WTC11 (cell line): Measurements from ENCODE around the gene NLGN1.

Experiments used
- CREB1 ChIP-seq: sonication (generic); formaldehyde crosslinking; IDR thresholded peaks from 2 replicates; pipeline ENCODE4 v1.8.0; 2023; ENCODE audit warnings: mild to moderate bottlenecking, missing genetic modification reagents
- CTCF ChIP-seq: fragments of 200-600 bp; IDR thresholded peaks from 2 replicates; pipeline ENCODE4 v1.8.0; 2022; ENCODE audit warnings: antibody characterized with exemption
- ETV6 ChIP-seq: sonication (generic); formaldehyde crosslinking; IDR thresholded peaks from 2 replicates; pipeline ENCODE4 v1.8.1; 2022; ENCODE audit warnings: mild to moderate bottlenecking, missing genetic modification reagents
- FOXK1 ChIP-seq: sonication (generic); formaldehyde crosslinking; IDR thresholded peaks from 2 replicates; pipeline ENCODE4 v1.8.0; 2022; ENCODE audit warnings: mild to moderate bottlenecking, moderate library complexity, missing genetic modification reagents
- MLX ChIP-seq: sonication (generic); formaldehyde crosslinking; IDR thresholded peaks from 2 replicates; pipeline ENCODE4 v1.8.1; 2023; ENCODE audit warnings: mild to moderate bottlenecking, missing genetic modification reagents, moderate library complexity
- NFYB ChIP-seq: sonication (generic); formaldehyde crosslinking; conservative IDR thresholded peaks from 2 replicates; pipeline ENCODE4 v1.8.0; 2022; ENCODE audit warnings: low read depth, missing genetic modification reagents
- NR2C2 ChIP-seq: sonication (generic); formaldehyde crosslinking; IDR thresholded peaks from 2 replicates; pipeline ENCODE4 v1.8.0; 2022; ENCODE audit warnings: mild to moderate bottlenecking, missing genetic modification reagents
- PREB ChIP-seq: sonication (generic); formaldehyde crosslinking; IDR thresholded peaks from 2 replicates; pipeline ENCODE4 v1.8.1; 2022; ENCODE audit warnings: mild to moderate bottlenecking, missing genetic modification reagents, moderate library complexity, borderline replicate concordance
- TEAD1 ChIP-seq: sonication (generic); formaldehyde crosslinking; IDR thresholded peaks from 2 replicates; pipeline ENCODE4 v1.8.0; 2022; ENCODE audit warnings: mild to moderate bottlenecking, missing genetic modification reagents
- ZNF138 ChIP-seq: sonication (generic); formaldehyde crosslinking; conservative IDR thresholded peaks from 2 replicates; pipeline ENCODE4 v1.8.1; 2022; ENCODE audit warnings: mild to moderate bottlenecking, moderate library complexity, missing genetic modification reagents
- TF ChIP-seq, protein P1 (sequence below): sonication (generic); formaldehyde crosslinking; IDR thresholded peaks from 2 replicates; pipeline ENCODE4 v1.8.1; 2023; ENCODE audit warnings: mild to moderate bottlenecking, moderate library complexity, missing genetic modification reagents
- TF ChIP-seq, protein P2 (sequence below): sonication (generic); formaldehyde crosslinking; IDR thresholded peaks from 2 replicates; pipeline ENCODE4 v1.8.1; 2022; ENCODE audit warnings: low read depth, mild to moderate bottlenecking, moderate library complexity, missing genetic modification reagents, borderline replicate concordance
- TF ChIP-seq, protein P3 (sequence below): sonication (generic); formaldehyde crosslinking; IDR thresholded peaks from 2 replicates; pipeline ENCODE4 v1.8.0; 2023; ENCODE audit warnings: mild to moderate bottlenecking, missing genetic modification reagents

- TF ChIP-seq CTCF (no peak), MLX (no peak), NR2C2 (CRISPR knock-in tag) (no peak), FOXK1 (CRISPR knock-in tag) (no peak), CREB1 (CRISPR knock-in tag) (no peak), ETV6 (CRISPR knock-in tag) (no peak), TEAD1 (CRISPR knock-in tag) (no peak), NFYB (no peak), PREB (no peak), ZNF138 (CRISPR knock-in tag) (no peak)
- TF ChIP-seq, protein P1, sequence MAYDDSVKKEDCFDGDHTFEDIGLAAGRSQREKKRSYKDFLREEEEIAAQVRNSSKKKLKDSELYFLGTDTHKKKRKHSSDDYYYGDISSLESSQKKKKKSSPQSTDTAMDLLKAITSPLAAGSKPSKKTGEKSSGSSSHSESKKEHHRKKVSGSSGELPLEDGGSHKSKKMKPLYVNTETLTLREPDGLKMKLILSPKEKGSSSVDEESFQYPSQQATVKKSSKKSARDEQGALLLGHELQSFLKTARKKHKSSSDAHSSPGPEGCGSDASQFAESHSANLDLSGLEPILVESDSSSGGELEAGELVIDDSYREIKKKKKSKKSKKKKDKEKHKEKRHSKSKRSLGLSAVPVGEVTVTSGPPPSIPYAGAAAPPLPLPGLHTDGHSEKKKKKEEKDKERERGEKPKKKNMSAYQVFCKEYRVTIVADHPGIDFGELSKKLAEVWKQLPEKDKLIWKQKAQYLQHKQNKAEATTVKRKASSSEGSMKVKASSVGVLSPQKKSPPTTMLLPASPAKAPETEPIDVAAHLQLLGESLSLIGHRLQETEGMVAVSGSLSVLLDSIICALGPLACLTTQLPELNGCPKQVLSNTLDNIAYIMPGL (CRISPR knock-in tag): no peak
- TF ChIP-seq, protein P2, sequence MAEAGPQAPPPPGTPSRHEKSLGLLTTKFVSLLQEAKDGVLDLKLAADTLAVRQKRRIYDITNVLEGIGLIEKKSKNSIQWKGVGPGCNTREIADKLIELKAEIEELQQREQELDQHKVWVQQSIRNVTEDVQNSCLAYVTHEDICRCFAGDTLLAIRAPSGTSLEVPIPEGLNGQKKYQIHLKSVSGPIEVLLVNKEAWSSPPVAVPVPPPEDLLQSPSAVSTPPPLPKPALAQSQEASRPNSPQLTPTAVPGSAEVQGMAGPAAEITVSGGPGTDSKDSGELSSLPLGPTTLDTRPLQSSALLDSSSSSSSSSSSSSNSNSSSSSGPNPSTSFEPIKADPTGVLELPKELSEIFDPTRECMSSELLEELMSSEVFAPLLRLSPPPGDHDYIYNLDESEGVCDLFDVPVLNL (CRISPR knock-in tag): no peak
- TF ChIP-seq, protein P3, sequence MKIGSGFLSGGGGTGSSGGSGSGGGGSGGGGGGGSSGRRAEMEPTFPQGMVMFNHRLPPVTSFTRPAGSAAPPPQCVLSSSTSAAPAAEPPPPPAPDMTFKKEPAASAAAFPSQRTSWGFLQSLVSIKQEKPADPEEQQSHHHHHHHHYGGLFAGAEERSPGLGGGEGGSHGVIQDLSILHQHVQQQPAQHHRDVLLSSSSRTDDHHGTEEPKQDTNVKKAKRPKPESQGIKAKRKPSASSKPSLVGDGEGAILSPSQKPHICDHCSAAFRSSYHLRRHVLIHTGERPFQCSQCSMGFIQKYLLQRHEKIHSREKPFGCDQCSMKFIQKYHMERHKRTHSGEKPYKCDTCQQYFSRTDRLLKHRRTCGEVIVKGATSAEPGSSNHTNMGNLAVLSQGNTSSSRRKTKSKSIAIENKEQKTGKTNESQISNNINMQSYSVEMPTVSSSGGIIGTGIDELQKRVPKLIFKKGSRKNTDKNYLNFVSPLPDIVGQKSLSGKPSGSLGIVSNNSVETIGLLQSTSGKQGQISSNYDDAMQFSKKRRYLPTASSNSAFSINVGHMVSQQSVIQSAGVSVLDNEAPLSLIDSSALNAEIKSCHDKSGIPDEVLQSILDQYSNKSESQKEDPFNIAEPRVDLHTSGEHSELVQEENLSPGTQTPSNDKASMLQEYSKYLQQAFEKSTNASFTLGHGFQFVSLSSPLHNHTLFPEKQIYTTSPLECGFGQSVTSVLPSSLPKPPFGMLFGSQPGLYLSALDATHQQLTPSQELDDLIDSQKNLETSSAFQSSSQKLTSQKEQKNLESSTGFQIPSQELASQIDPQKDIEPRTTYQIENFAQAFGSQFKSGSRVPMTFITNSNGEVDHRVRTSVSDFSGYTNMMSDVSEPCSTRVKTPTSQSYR (CRISPR knock-in tag): no peak
Measured at GRCh38 chr3:174099724-174100123, 702.2 kb downstream of the NLGN1 start.
